ENCODE results near the gene MPRIP. TPM values are rescaled to one million over a fixed set of nuclear protein-coding genes. Genes with fewer than 3 reads are reported as not detected.

Gene MPRIP
- total and polyA plus RNA-seq, 4 donors = 121 to 342 (median 175) TPM

- H3K9ac ChIP-seq (ENCODE audit: insufficient read depth in 1 of 2, low read length in 2 of 2) = no peak overlapping the region
- no peaks in the 10 kb centered on the region for H3K27me3 ChIP-seq (ENCODE audit: control insufficient read depth in 3 of 3, insufficient read depth in 3 of 3, low read length in 2 of 3)
- no peak for ATAC-seq (ENCODE audit: insufficient read depth, low FRiP score)
- peaks cover 0 to 22% (median 12%) of the 10 kb centered on the region in 4 donors for H3K36me3 ChIP-seq (ENCODE audit: control insufficient read depth in 4 of 4, insufficient read depth in 4 of 4, low read length in 4 of 4)
- no peak overlapping the region for H3K27ac ChIP-seq (ENCODE audit: low read depth in 1 of 2, low read length in 1 of 2)
- WGBS, 2 donors = 89 to 92% methylated on average over 5 of the region's 5 CpGs
- H3K4me1 ChIP-seq (ENCODE audit: control insufficient read depth in 5 of 5, insufficient read depth in 5 of 5, low read length in 5 of 5) = peaks cover 5 to 38% (median 26%) of the 10 kb centered on the region in 5 donors
- DNase-seq = peak in 1 of 3 donors; percentile 6
- H3K9me3 ChIP-seq (ENCODE audit: control insufficient read depth in 4 of 4, insufficient read depth in 3 of 4, low read length in 3 of 4) = no peaks in the 10 kb centered on the region
- H3K4me3 ChIP-seq = no peak overlapping the region
- TF ChIP-seq CTCF (IDR thresholded peaks at IDR 0.05; ENCODE audit: control extremely low read depth, extremely low read depth) = no peak
These were observed 18.7 kb downstream of the MPRIP start for GRCh38 chr17:17060930-17061329.

GRCh38 chr17:17061516-17061915 lies 19.3 kb downstream of the MPRIP start:
- H3K9me3 ChIP-seq (ENCODE audit: control insufficient read depth in 4 of 4, insufficient read depth in 3 of 4, low read length in 3 of 4) = no peaks in the 10 kb centered on the region
- no peak overlapping the region for H3K4me3 ChIP-seq
- TF ChIP-seq CTCF (IDR thresholded peaks at IDR 0.05; ENCODE audit: control extremely low read depth, extremely low read depth) = no peak
- no peak overlapping the region for H3K27ac ChIP-seq (ENCODE audit: low read depth in 1 of 2, low read length in 1 of 2)
- peaks cover 0 to 37% (median 20%) of the 10 kb centered on the region in 5 donors for H3K4me1 ChIP-seq (ENCODE audit: control insufficient read depth in 5 of 5, insufficient read depth in 5 of 5, low read length in 5 of 5)
- WGBS, 2 donors = 75 to 92% methylated on average over 3 of the region's 3 CpGs
- peaks cover 0 to 22% (median 12%) of the 10 kb centered on the region in 4 donors for H3K36me3 ChIP-seq (ENCODE audit: control insufficient read depth in 4 of 4, insufficient read depth in 4 of 4, low read length in 4 of 4)
- H3K27me3 ChIP-seq (ENCODE audit: control insufficient read depth in 3 of 3, insufficient read depth in 3 of 3, low read length in 2 of 3) = no peaks in the 10 kb centered on the region
- H3K9ac ChIP-seq (ENCODE audit: insufficient read depth in 1 of 2, low read length in 2 of 2) = no peak overlapping the region
- ATAC-seq (ENCODE audit: insufficient read depth, low FRiP score) = no peak
- peak in 1 of 3 donors; percentile 11 for DNase-seq

- DNase-seq = no peak
- Histone ChIP-seq H3K9me3 (ENCODE audit: control insufficient read depth in 4 of 4, insufficient read depth in 3 of 4, low read length in 3 of 4) (no peaks in the 10 kb centered on the region), H3K27me3 (ENCODE audit: control insufficient read depth in 3 of 3, insufficient read depth in 3 of 3, low read length in 2 of 3) (no peaks in the 10 kb centered on the region), H3K27ac (ENCODE audit: low read depth in 1 of 2, low read length in 1 of 2) (no peak overlapping the region), H3K4me1 (ENCODE audit: control insufficient read depth in 5 of 5, insufficient read depth in 5 of 5, low read length in 5 of 5) (peaks cover 0 to 38% (median 20%) of the 10 kb centered on the region in 5 donors), H3K36me3 (ENCODE audit: control insufficient read depth in 4 of 4, insufficient read depth in 4 of 4, low read length in 4 of 4) (peaks cover 0 to 20% (median 12%) of the 10 kb centered on the region in 4 donors), H3K9ac (ENCODE audit: insufficient read depth in 1 of 2, low read length in 2 of 2) (no peak overlapping the region), H3K4me3 (no peak overlapping the region)
- ATAC-seq (ENCODE audit: insufficient read depth, low FRiP score) = no peak
- WGBS, 2 donors = 90% methylated on average over 11 of the region's 11 CpGs
- TF ChIP-seq CTCF (IDR thresholded peaks at IDR 0.05; ENCODE audit: control extremely low read depth, extremely low read depth) = no peak
These were observed 20.1 kb downstream of the MPRIP start for GRCh38 chr17:17062356-17062755.

- 58 to 73% methylated on average over 7 of the region's 7 CpGs for WGBS, 2 donors
- Histone ChIP-seq H3K9ac (ENCODE audit: insufficient read depth in 1 of 2, low read length in 2 of 2) (no peak overlapping the region), H3K27me3 (ENCODE audit: control insufficient read depth in 3 of 3, insufficient read depth in 3 of 3, low read length in 2 of 3) (no peaks in the 10 kb centered on the region), H3K9me3 (ENCODE audit: control insufficient read depth in 4 of 4, insufficient read depth in 3 of 4, low read length in 3 of 4) (no peaks in the 10 kb centered on the region), H3K36me3 (ENCODE audit: control insufficient read depth in 4 of 4, insufficient read depth in 4 of 4, low read length in 4 of 4) (peaks cover 0 to 17% (median 11%) of the 10 kb centered on the region in 4 donors), H3K27ac (ENCODE audit: low read depth in 1 of 2, low read length in 1 of 2) (no peak overlapping the region), H3K4me1 (ENCODE audit: control insufficient read depth in 5 of 5, insufficient read depth in 5 of 5, low read length in 5 of 5) (peaks cover 0 to 38% (median 19%) of the 10 kb centered on the region in 5 donors), H3K4me3 (no peak overlapping the region)
- no peak for DNase-seq
- peak; percentile 8 for ATAC-seq (ENCODE audit: insufficient read depth, low FRiP score)
- TF ChIP-seq CTCF (IDR thresholded peaks at IDR 0.05; ENCODE audit: control extremely low read depth, extremely low read depth) = no peak
These were observed 20.6 kb downstream of the MPRIP start for GRCh38 chr17:17062866-17063265.

Data from lung (tissue), 12 donors.